Bronchial epithelial cell (primary cell): ENCODE results near the gene FAT1. TPM values are rescaled to one million over a fixed set of nuclear protein-coding genes. Genes with fewer than 3 reads are reported as not detected.

Experiments
- DNase-seq: peaks from one replicate; pipeline ENCODE4 v3.0.0-alpha.2; 2010; ENCODE audit warnings: low read depth
- FAIRE-seq: peaks from 2 replicates; lab custom pipeline; 2011; peaks lifted over from hg19 to GRCh38; lab: Jason Lieb, UNC
- H3K27me3 ChIP-seq: 2 replicates; pipeline ENCODE4 v1.5.1; 2011; ENCODE audit warnings: low read length; ENCODE audit not compliant: control insufficient read depth, insufficient read depth
- H3K36me3 ChIP-seq: 2 replicates; pipeline ENCODE4 v1.5.1; 2011; ENCODE audit warnings: low read length; ENCODE audit not compliant: control insufficient read depth, insufficient read depth
- H3K4me3 ChIP-seq: 2 replicates; pipeline ENCODE4 v1.5.1; 2011; ENCODE audit warnings: mild to moderate bottlenecking, low read depth, low read length, control low read depth
- total RNA-seq: library from RNA; depleted of rRNA; stranded (reverse); fragments of >200 nt; gene quantifications from 2 replicates; pipeline ENCODE4 v1.2.1, GENCODE V29; 2014
- TF ChIP-seq, protein P1 (sequence below): IDR thresholded peaks from 2 replicates; pipeline ENCODE4 v1.5.1; 2011; ENCODE audit warnings: mild to moderate bottlenecking, moderate library complexity, low read length, control low read depth, inconsistent platforms; ENCODE audit not compliant: insufficient read depth, severe bottlenecking

The FAT1 gene
- total RNA-seq, 1 donor from 2014 or later: 237 TPM

DNA sequence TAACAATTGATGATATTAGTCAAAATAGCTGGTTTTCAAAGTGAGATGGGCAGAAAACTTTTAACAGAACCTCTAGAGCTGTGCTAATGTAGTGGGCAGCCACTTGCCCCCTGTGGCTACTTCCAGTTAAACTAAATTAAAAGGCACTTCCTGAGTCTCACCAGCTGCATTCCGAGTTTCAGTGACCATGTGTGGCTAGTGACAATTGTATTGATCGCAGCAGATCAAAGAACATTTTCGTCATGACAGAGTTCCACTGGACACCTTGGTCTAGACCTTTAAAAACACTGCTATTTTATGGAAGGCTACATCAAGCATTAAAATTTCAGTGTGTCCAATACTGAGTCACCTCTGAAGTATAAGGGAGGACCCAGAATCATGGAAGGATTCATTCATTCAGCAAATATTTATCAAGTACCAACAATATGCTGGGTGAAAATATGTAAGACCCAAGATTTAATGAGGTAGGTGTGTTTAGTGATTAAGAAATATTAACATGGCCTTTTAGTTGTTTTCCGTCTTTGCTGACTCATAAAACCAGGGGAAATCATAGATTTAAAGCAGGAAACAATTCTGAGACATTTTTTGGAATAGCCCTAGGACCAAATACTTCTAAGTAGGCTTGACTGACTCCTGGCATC, 5.1 kb upstream of the FAT1 start:
- H3K36me3 ChIP-seq: no peaks in the 10 kb centered on the region
- TF ChIP-seq, protein P1, sequence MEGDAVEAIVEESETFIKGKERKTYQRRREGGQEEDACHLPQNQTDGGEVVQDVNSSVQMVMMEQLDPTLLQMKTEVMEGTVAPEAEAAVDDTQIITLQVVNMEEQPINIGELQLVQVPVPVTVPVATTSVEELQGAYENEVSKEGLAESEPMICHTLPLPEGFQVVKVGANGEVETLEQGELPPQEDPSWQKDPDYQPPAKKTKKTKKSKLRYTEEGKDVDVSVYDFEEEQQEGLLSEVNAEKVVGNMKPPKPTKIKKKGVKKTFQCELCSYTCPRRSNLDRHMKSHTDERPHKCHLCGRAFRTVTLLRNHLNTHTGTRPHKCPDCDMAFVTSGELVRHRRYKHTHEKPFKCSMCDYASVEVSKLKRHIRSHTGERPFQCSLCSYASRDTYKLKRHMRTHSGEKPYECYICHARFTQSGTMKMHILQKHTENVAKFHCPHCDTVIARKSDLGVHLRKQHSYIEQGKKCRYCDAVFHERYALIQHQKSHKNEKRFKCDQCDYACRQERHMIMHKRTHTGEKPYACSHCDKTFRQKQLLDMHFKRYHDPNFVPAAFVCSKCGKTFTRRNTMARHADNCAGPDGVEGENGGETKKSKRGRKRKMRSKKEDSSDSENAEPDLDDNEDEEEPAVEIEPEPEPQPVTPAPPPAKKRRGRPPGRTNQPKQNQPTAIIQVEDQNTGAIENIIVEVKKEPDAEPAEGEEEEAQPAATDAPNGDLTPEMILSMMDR: no peak
- no peak overlapping the region for H3K4me3 ChIP-seq
- no peaks in the 10 kb centered on the region for H3K27me3 ChIP-seq
- DNase-seq (peak; percentile 97), FAIRE-seq (no peak)

DNA sequence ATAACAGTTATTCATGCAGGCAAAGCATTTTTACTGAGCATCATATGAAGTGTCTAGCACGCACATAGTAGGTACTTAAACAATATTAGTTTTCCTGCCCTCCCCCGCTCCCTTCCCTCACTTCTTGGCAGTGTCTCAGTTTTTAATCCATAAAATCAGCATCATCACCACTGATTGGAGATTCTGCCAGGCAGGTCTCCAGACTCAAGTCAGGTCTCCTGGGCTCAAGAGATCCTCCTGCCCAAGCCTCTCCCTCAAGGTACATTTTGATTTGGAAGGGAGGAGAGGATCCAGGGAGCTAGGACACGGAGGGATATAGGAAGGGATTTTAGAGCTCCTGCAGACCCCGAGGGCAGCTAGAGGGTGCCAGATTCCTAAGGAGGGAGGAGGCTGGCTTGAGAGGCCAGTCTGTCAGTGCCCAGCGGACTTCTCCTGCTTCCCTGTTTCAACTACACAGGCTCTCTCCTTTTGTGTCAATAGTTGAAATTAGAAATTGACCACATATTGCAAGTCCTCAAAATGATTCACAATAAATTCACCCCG, 4.4 kb upstream of the FAT1 start:
- H3K36me3 ChIP-seq: no peaks in the 10 kb centered on the region
- peak; percentile 75 for DNase-seq
- peak overlapping the region; percentile 16 for H3K4me3 ChIP-seq
- TF ChIP-seq, protein P1: peak; percentile 22
- no peaks in the 10 kb centered on the region for H3K27me3 ChIP-seq
- FAIRE-seq: no peak

DNA sequence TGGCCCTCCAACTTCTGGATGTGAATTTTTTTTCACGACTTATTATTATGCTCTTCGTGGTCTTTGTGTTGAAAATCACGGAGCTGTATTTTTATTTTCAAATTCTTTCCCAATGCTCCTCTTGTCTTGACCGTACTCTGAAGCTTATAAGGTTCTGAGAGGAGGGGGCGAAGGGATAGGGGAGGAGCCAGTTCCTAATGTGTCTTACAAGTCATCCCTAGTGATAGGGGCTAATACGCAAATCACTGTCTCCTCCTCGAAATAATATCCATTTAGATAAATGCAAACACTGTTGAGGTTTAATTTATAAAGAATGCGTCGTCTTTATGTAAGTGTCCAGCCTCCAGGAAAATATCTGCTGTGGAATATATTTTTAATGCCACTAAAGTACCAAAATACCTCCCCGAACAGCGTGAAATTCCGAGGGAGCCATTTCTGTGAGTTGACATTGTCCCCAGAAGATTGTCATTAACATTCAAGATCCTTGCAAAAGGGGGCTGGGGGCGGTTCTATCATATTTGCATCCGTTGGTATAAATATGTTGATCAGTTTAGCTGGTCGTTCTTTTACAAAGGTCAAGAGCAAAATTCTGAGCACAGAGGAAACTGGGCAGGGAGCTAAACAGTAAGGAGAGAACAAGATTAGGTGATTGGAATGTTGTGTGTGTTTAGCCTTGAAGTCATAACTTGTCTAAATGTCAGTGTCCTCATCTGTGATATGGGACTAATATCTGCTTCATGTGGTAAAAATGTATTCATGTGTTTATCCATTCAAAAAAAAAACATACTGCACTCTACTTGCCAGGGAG, 3.7 kb upstream of the FAT1 start:
- FAIRE-seq: no peak
- Histone ChIP-seq H3K36me3 (no peaks in the 10 kb centered on the region), H3K27me3 (no peaks in the 10 kb centered on the region), H3K4me3 (peak overlapping the region; percentile 61)
- DNase-seq: peak; percentile 54
- TF ChIP-seq, protein P1: no peak

DNA sequence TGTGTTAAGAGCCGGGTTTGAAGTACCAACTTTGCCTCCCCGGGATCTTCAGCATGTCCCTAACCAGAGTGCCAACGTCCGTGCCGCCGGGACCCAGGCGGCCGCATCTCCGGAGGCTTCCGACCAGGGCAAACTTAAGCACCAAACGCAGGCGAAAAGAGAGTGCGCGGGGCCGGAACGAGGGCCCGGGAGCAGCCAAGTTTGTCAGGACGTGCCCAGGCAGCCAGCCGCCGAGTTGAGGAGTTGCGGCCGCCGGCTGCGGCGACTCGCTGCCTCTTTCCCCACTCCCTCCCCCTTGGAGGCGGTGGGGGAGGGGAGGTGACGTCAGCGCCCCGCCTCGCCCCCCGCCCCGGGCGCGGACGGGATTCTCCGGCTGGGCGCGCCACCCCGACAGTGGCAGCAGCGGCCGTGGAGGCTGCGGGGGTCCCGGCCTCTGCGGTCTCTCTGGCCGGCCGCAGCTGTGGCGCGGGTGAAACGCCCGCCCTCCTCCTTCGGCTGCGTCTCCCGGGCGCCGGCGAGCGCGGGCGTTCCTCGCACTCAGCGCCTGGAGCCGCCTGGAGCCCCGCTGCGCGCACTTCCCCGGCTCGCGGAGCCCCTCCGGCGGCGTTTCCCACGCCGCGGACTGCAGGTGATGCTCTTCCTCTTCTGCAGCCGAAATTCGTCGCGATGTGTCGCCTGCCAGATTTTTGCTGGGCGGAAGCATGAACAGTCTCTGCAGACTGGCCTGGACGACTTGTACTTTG, 2.9 kb upstream of the FAT1 start:
- Histone ChIP-seq H3K27me3 (no peaks in the 10 kb centered on the region), H3K36me3 (no peaks in the 10 kb centered on the region), H3K4me3 (peak overlapping the region; percentile 61)
- DNase-seq (peak; percentile 64), FAIRE-seq (no peak)
- TF ChIP-seq, protein P1: no peak

DNA sequence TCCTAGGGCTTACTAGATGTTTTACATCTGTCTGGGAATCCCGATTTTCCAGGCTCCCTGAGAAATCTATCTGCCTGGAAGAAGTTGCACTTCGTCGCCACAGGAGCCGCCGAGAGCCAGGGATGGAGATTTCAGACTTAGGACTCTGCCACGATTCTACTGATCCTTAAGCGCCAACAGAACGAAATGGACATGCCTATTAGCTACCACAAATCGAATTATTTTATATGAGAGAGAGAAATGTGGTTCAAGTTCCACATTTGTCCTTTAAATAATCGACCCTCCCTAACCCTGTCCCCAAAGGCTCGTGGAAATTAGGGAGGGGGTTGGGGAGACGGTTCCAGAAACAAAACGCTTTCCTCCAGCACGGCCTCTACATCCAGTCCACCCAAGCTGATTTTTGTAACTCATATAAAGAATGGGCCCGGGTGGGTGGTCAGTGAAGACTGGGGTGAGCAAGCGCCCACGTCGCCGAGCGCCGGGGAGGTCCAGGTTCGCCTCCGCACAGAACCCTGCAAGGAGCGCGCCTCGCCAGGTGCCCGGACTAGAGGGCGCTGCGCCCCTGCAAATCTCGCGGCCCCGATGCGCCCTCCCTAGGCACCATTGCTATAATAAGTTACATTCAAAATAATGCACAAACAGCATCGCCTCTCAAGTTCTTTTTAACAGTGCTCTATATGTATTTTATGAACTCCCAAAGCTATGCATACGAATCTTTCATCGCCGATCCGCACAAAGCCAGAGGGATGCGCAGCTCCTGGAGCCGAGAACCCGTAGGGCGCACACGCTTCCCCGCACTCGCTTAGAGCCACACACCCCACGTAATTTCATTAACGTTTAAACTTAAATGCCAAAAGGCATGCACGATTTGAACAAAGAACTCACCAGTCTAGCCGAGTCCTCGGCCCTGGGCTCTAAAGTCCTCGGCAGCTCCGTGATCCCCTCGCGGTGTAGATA, 2.1 kb upstream of the FAT1 start:
- TF ChIP-seq, protein P1: peak; percentile 91
- H3K27me3 ChIP-seq: no peaks in the 10 kb centered on the region
- no peaks in the 10 kb centered on the region for H3K36me3 ChIP-seq
- DNase-seq (peak; percentile 66), FAIRE-seq (no peak)
- H3K4me3 ChIP-seq: peak overlapping the region; percentile 61
